Measurements from ENCODE around the gene IFT172.

The IFT172 gene

GRCh38 chr2:27520316-27520715 lies 30.8 kb upstream of the IFT172 start:
- no peak for DNase-seq (ENCODE audit: extremely low read depth, low read depth)
- TF ChIP-seq CTCF (IDR thresholded peaks at IDR 0.05; ENCODE audit: low read depth, low read length, missing control alignments), result no peak
- no peak overlapping the region for H3K4me3 ChIP-seq (replicated peaks; ENCODE audit: low read depth, low read length)

GRCh38 chr2:27518782-27519113 lies 29.2 kb upstream of the IFT172 start:
- DNase-seq (ENCODE audit: extremely low read depth, low read depth), result no peak
- H3K4me3 ChIP-seq (replicated peaks; ENCODE audit: low read depth, low read length), result no peak overlapping the region
- no peak for TF ChIP-seq CTCF (IDR thresholded peaks at IDR 0.05; ENCODE audit: low read depth, low read length, missing control alignments)

- no peak for DNase-seq (ENCODE audit: extremely low read depth, low read depth)
- no peak overlapping the region for H3K4me3 ChIP-seq (replicated peaks; ENCODE audit: low read depth, low read length)
- no peak for TF ChIP-seq CTCF (IDR thresholded peaks at IDR 0.05; ENCODE audit: low read depth, low read length, missing control alignments)
Measured at GRCh38 chr2:27518113-27518781, 28.7 kb upstream of the IFT172 start.

GRCh38 chr2:27509326-27509725 lies 19.8 kb upstream of the IFT172 start:
- TF ChIP-seq CTCF (IDR thresholded peaks at IDR 0.05; ENCODE audit: low read depth, low read length, missing control alignments), result no peak
- DNase-seq (ENCODE audit: extremely low read depth, low read depth), result no peak

GRCh38 chr2:27507293-27507692 lies 17.8 kb upstream of the IFT172 start:
- DNase-seq (ENCODE audit: extremely low read depth, low read depth), result no peak
- no peak for TF ChIP-seq CTCF (IDR thresholded peaks at IDR 0.05; ENCODE audit: low read depth, low read length, missing control alignments)
- no peak overlapping the region for H3K4me3 ChIP-seq (replicated peaks; ENCODE audit: low read depth, low read length)

More at GRCh38 chr2:27509326-27509725, 19.8 kb upstream of the IFT172 start:
- H3K4me3 ChIP-seq (replicated peaks; ENCODE audit: low read depth, low read length), result no peak overlapping the region

- no peak for DNase-seq (ENCODE audit: extremely low read depth, low read depth)
- no peak overlapping the region for H3K4me3 ChIP-seq (replicated peaks; ENCODE audit: low read depth, low read length)
- TF ChIP-seq CTCF (IDR thresholded peaks at IDR 0.05; ENCODE audit: low read depth, low read length, missing control alignments), result no peak
Measured at GRCh38 chr2:27506587-27506986, 17.0 kb upstream of the IFT172 start.

- no peak for DNase-seq (ENCODE audit: extremely low read depth, low read depth)
- H3K4me3 ChIP-seq (replicated peaks; ENCODE audit: low read depth, low read length), result no peak overlapping the region
- TF ChIP-seq CTCF (IDR thresholded peaks at IDR 0.05; ENCODE audit: low read depth, low read length, missing control alignments), result no peak
Measured at GRCh38 chr2:27502142-27502541, 12.6 kb upstream of the IFT172 start.

Data from HFF-Myc (cell line).